Neural progenitor cell (in vitro differentiated cells): ENCODE measurements around the gene LRGUK. TPM values are rescaled to one million over a fixed set of nuclear protein-coding genes. Genes with fewer than 3 reads are reported as not detected.

Experiments used
- DNase-seq: peaks from one replicate; pipeline ENCODE4 v3.0.0-alpha.2; 2016; ENCODE audit warnings: low spot score
- H2AFZ ChIP-seq: fragments of 200-600 bp; sonication (generic); replicated peaks from 2 replicates; pipeline ENCODE4 v1.6.1; 2016; ENCODE audit warnings: antibody characterized with exemption
- H3F3A ChIP-seq: fragments of 200-600 bp; sonication (generic); 2 replicates; pipeline ENCODE4 v1.6.1; 2016; ENCODE audit warnings: antibody characterized with exemption, low read depth
- H3K27ac ChIP-seq: fragments of 200-600 bp; sonication (generic); 2 replicates; pipeline ENCODE4 v1.5.1; 2016; ENCODE audit warnings: mild to moderate bottlenecking
- H3K27me3 ChIP-seq: fragments of 200-600 bp; sonication (generic); 2 replicates; pipeline ENCODE4 v1.6.1; 2016; ENCODE audit warnings: mild to moderate bottlenecking, moderate library complexity
- H3K36me3 ChIP-seq: fragments of 200-600 bp; sonication (generic); 2 replicates; pipeline ENCODE4 v1.5.1; 2016
- H3K4me1 ChIP-seq: fragments of 200-600 bp; sonication (generic); 2 replicates; pipeline ENCODE4 v1.6.1; 2016; ENCODE audit warnings: mixed run types
- H3K4me2 ChIP-seq: fragments of 200-600 bp; sonication (generic); 2 replicates; pipeline ENCODE4 v1.6.1; 2016
- H3K4me3 ChIP-seq: fragments of 200-600 bp; sonication (generic); 2 replicates; pipeline ENCODE4 v1.5.1; 2016
- H3K79me2 ChIP-seq: fragments of 200-600 bp; sonication (generic); 2 replicates; pipeline ENCODE4 v1.6.1; 2016; ENCODE audit warnings: low read depth
- H3K9ac ChIP-seq: fragments of 200-600 bp; sonication (generic); 2 replicates; pipeline ENCODE4 v1.6.1; 2016
- H3K9me3 ChIP-seq: fragments of 200-600 bp; sonication (generic); 2 replicates; pipeline ENCODE4 v1.5.1; 2016; ENCODE audit warnings: low read depth
- H4K20me1 ChIP-seq: fragments of 200-600 bp; sonication (generic); 2 replicates; pipeline ENCODE4 v1.6.1; 2016; ENCODE audit warnings: low read depth
- H3K27ac Mint-ChIP-seq: 3 replicates; pipeline ENCODE4 v1.8.0; 2021; ENCODE audit warnings: mixed read lengths
- H3K27me3 Mint-ChIP-seq: 2 replicates; pipeline ENCODE4 v1.8.0; 2022; ENCODE audit warnings: low read depth, mild to moderate bottlenecking, inconsistent platforms, moderate library complexity, mixed read lengths; ENCODE audit not compliant: insufficient read depth
- H3K36me3 Mint-ChIP-seq: 3 replicates; pipeline ENCODE4 v1.8.0; 2021; ENCODE audit warnings: mixed read lengths
- H3K4me1 Mint-ChIP-seq: 3 replicates; pipeline ENCODE4 v1.8.0; 2021; ENCODE audit warnings: mixed read lengths
- H3K4me3 Mint-ChIP-seq: 3 replicates; pipeline ENCODE4 v1.8.0; 2021; ENCODE audit warnings: mild to moderate bottlenecking, moderate library complexity, mixed read lengths
- H3K9me3 Mint-ChIP-seq: 3 replicates; pipeline ENCODE4 v1.8.0; 2020; ENCODE audit warnings: mixed read lengths
- CTCF ChIP-seq: fragments of 200-600 bp; sonication (generic); IDR thresholded peaks from 2 replicates; pipeline ENCODE4 v1.5.1; 2017; ENCODE audit warnings: antibody characterized with exemption, mild to moderate bottlenecking
- EZH2 ChIP-seq: fragments of 200-600 bp; sonication (generic); IDR thresholded peaks from 2 replicates; pipeline ENCODE4 v1.6.1; 2017; ENCODE audit warnings: antibody characterized with exemption, mild to moderate bottlenecking, moderate library complexity
- EZH2phosphoT487 ChIP-seq: fragments of 200-600 bp; sonication (generic); IDR thresholded peaks from 2 replicates; pipeline ENCODE4 v1.6.1; 2017; ENCODE audit warnings: antibody characterized with exemption
- total RNA-seq: library from RNA; depleted of rRNA; stranded (reverse); fragments of >200 nt; gene quantifications from 2 replicates; pipeline ENCODE4 v1.2.3, GENCODE V29; 2015; ENCODE audit warnings: low replicate concordance

The LRGUK gene
- total RNA-seq, 1 donor from 2014 or later: 1.1 TPM

DNA sequence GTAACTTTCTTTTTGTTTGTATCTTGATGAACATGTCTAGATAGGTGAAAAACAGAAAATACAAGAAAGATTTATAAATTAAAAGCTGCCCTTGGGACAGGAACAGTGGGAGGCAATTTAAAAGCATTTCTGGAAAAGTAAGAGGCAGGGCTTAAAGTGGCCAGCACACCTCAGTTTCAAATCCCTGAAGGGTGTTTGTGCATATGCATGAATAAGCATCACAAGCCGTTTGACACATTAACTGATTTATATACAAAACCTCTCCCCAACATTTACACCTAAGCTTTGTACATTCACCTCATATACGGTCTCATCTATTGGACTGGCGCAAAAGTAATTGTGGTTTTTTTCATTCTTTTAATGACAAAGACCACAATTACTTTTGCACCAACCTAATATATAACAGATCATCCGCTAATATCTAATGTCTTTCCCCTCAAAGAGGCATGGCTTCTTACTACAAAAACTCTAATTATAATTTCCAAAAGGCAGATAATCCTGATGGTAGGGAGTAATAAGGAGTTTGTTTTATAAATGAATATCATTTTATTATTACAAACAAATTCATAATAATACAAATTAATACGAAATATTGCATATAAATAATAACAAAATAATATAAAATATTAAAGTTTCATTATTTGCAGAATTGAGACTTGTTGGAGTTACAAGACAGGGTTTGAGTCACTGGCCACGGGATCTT, 48.3 kb downstream of the LRGUK start:
- Histone ChIP-seq H2AFZ (no peak overlapping the region), H3K4me3 (no peak overlapping the region), H3K4me2 (no peak overlapping the region), H3K27me3 (no peaks in the 10 kb centered on the region), H3K9me3 (no peaks in the 10 kb centered on the region), H3F3A (no peaks in the 10 kb centered on the region), H4K20me1 (no peaks in the 10 kb centered on the region), H3K27ac (no peak overlapping the region), H3K4me1 (peaks cover 7% of the 10 kb centered on the region), H3K9ac (no peak overlapping the region), H3K36me3 (no peaks in the 10 kb centered on the region), H3K79me2 (no peaks in the 10 kb centered on the region)
- Mint-ChIP-seq H3K4me1 (peaks cover 14% of the 10 kb centered on the region), H3K27me3 (peaks cover 3% of the 10 kb centered on the region), H3K9me3 (no peaks in the 10 kb centered on the region), H3K4me3 (no peak overlapping the region), H3K27ac (no peak overlapping the region), H3K36me3 (no peaks in the 10 kb centered on the region)
- DNase-seq: no peak
- TF ChIP-seq EZH2: no peak
- TF ChIP-seq EZH2phosphoT487: no peak
- no peak for TF ChIP-seq CTCF

GRCh38 chr7:134176037-134176350, 48.9 kb downstream of the LRGUK start:
- peaks cover 7% of the 10 kb centered on the region for H3K4me1 ChIP-seq
- H2AFZ ChIP-seq: no peak overlapping the region
- no peaks in the 10 kb centered on the region for H4K20me1 ChIP-seq
- H3K79me2 ChIP-seq: no peaks in the 10 kb centered on the region
- no peak overlapping the region for H3K27ac Mint-ChIP-seq
- H3K4me2 ChIP-seq: no peak overlapping the region
- no peak overlapping the region for H3K4me3 Mint-ChIP-seq
- TF ChIP-seq EZH2phosphoT487 (no peak), CTCF (no peak), EZH2 (no peak)
- no peaks in the 10 kb centered on the region for H3K9me3 ChIP-seq
- H3K4me3 ChIP-seq: no peak overlapping the region
- peak; percentile 6 for DNase-seq
- H3K4me1 Mint-ChIP-seq: peaks cover 14% of the 10 kb centered on the region
- no peaks in the 10 kb centered on the region for H3K9me3 Mint-ChIP-seq
- H3K27me3 ChIP-seq: no peaks in the 10 kb centered on the region
- H3K36me3 ChIP-seq: no peaks in the 10 kb centered on the region
- H3K27ac ChIP-seq: no peak overlapping the region
- no peaks in the 10 kb centered on the region for H3K36me3 Mint-ChIP-seq
- peaks cover 3% of the 10 kb centered on the region for H3K27me3 Mint-ChIP-seq
- no peak overlapping the region for H3K9ac ChIP-seq
- H3F3A ChIP-seq: no peaks in the 10 kb centered on the region

GRCh38 chr7:134179036-134180011, 52.2 kb downstream of the LRGUK start:
- H3F3A ChIP-seq: no peaks in the 10 kb centered on the region
- H3K36me3 ChIP-seq: no peaks in the 10 kb centered on the region
- peaks cover 7% of the 10 kb centered on the region for H3K4me1 ChIP-seq
- no peak overlapping the region for H3K4me3 ChIP-seq
- no peak overlapping the region for H3K9ac ChIP-seq
- H3K9me3 Mint-ChIP-seq: no peaks in the 10 kb centered on the region
- no peaks in the 10 kb centered on the region for H3K36me3 Mint-ChIP-seq
- no peak for DNase-seq
- no peaks in the 10 kb centered on the region for H4K20me1 ChIP-seq
- H3K4me1 Mint-ChIP-seq: peaks cover 12% of the 10 kb centered on the region
- TF ChIP-seq EZH2 (no peak), CTCF (no peak), EZH2phosphoT487 (no peak)
- no peaks in the 10 kb centered on the region for H3K79me2 ChIP-seq
- no peak overlapping the region for H3K27ac Mint-ChIP-seq
- H3K27ac ChIP-seq: no peak overlapping the region
- no peak overlapping the region for H2AFZ ChIP-seq
- H3K27me3 Mint-ChIP-seq: peaks cover 2% of the 10 kb centered on the region
- H3K4me3 Mint-ChIP-seq: no peak overlapping the region
- no peaks in the 10 kb centered on the region for H3K9me3 ChIP-seq
- H3K27me3 ChIP-seq: no peaks in the 10 kb centered on the region
- no peak overlapping the region for H3K4me2 ChIP-seq
